Neutrophil (primary cell): ENCODE results near the gene KRT81.

ENCODE experiments used
- H3K27ac ChIP-seq: fragments of 200-600 bp; sonication (generic); 2 replicates; pipeline ENCODE4 v1.5.1; 2016; ENCODE audit warnings: mild to moderate bottlenecking, moderate library complexity
- H3K27me3 ChIP-seq: fragments of 200-600 bp; sonication (generic); 2 replicates; pipeline ENCODE4 v1.6.0; 2016; ENCODE audit warnings: mild to moderate bottlenecking
- H3K36me3 ChIP-seq: fragments of 200-600 bp; sonication (generic); 2 replicates; pipeline ENCODE4 v1.5.1; 2017
- H3K4me1 ChIP-seq, 2 experiments: fragments of 200-600 bp in 1 of 2; sonication (generic) in 1 of 2; 1 replicate in 1 of 2; 2 replicates in 1 of 2; pipeline versions ENCODE4 v1.5.1 to v1.6.1; 2013 to 2016; ENCODE audit warnings: low read depth in 1 of 2, low read length in 1 of 2, mild to moderate bottlenecking in 1 of 2, moderate library complexity in 1 of 2; ENCODE audit not compliant: control insufficient read depth in 1 of 2, insufficient read depth in 1 of 2
- H3K4me3 ChIP-seq, 2 experiments: fragments of 200-600 bp in 1 of 2; sonication (generic) in 1 of 2; 1 replicate in 1 of 2; 2 replicates in 1 of 2; pipeline ENCODE4 v1.5.1; 2013 to 2016; ENCODE audit warnings: low read depth in 1 of 2, low read length in 1 of 2, mild to moderate bottlenecking in 1 of 2, moderate library complexity in 1 of 2
- H3K9me3 ChIP-seq: fragments of 200-600 bp; sonication (generic); 2 replicates; pipeline ENCODE4 v1.5.1; 2016
- TF ChIP-seq, protein P1 (sequence below): fragments of 200-600 bp; sonication (generic); IDR thresholded peaks from 2 replicates; pipeline ENCODE4 v1.5.1; 2016; ENCODE audit warnings: antibody characterized with exemption

Gene KRT81

DNA sequence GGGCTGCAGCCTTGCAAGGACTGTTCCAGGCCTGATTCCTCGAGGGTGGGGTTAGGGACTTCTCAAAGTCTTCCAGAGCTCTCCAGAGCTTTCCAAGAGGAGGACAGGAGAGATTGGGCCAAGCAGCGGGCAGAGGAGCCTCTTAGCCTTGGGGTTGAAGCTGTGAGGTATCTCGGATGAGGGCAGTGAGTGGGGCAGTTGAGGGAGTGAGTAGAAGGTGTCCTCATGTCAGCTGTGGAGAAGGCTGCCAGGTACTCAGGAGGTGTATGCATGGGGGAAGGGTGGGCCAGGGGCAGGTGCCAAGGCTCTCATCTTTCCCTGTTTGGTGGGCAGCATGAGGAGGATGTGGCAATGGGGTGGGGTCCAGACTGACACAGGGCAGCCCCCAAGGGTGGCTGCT is 22.1 kb upstream of the KRT81 start:
- H3K4me3 ChIP-seq = no peak overlapping the region
- H3K36me3 ChIP-seq = no peaks in the 10 kb centered on the region
- no peaks in the 10 kb centered on the region for H3K9me3 ChIP-seq
- peaks cover 56% of the 10 kb centered on the region for H3K27me3 ChIP-seq
- TF ChIP-seq, protein P1, sequence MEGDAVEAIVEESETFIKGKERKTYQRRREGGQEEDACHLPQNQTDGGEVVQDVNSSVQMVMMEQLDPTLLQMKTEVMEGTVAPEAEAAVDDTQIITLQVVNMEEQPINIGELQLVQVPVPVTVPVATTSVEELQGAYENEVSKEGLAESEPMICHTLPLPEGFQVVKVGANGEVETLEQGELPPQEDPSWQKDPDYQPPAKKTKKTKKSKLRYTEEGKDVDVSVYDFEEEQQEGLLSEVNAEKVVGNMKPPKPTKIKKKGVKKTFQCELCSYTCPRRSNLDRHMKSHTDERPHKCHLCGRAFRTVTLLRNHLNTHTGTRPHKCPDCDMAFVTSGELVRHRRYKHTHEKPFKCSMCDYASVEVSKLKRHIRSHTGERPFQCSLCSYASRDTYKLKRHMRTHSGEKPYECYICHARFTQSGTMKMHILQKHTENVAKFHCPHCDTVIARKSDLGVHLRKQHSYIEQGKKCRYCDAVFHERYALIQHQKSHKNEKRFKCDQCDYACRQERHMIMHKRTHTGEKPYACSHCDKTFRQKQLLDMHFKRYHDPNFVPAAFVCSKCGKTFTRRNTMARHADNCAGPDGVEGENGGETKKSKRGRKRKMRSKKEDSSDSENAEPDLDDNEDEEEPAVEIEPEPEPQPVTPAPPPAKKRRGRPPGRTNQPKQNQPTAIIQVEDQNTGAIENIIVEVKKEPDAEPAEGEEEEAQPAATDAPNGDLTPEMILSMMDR = no peak
- no peaks in the 10 kb centered on the region for H3K4me1 ChIP-seq
- no peak overlapping the region for H3K27ac ChIP-seq

DNA sequence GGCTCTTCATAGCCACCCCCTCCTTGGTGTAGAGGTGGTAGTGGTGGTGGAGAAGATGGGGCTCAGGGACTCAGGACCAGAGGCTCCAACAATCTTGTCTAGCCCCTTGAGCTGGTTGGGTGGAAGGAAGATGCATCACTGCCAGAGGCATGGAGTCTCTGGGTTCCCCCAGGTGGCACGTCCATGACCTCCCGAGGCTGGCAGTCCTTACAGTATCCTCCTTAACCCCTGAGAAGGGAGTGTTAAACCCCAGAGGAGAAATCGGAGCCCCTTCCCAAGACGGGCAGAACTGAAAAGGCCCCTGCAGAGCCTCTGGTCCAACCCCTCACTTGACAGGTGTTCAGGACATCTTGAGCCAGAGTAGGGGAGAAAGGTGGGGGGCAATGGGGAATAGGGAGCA is 20.8 kb upstream of the KRT81 start:
- TF ChIP-seq, protein P1 = no peak

DNA sequence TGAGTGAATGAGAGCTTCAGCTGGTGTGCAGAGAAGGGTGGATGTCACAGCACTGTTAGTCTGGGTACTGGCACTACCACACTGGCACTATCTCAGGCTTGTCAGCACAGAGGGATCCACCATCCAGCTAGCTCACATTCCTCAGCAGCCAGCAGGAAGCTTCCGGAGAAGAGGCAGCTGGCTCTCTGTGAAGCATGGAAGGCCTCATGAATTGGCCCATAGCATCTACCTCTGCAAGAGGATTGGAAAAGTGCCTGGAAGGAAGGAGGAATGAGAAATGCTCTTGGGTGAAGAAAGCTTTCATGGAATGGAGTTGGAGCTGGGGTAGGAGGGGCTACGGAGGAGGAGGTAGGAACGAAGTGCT is 19.9 kb upstream of the KRT81 start:
- TF ChIP-seq, protein P1 = no peak

More for the DNA sequence above, 20.8 kb upstream of the KRT81 start:
- Histone ChIP-seq H3K27ac (no peak overlapping the region), H3K4me3 (no peak overlapping the region), H3K9me3 (no peaks in the 10 kb centered on the region), H3K27me3 (peaks cover 67% of the 10 kb centered on the region), H3K4me1 (no peaks in the 10 kb centered on the region), H3K36me3 (no peaks in the 10 kb centered on the region)

DNA sequence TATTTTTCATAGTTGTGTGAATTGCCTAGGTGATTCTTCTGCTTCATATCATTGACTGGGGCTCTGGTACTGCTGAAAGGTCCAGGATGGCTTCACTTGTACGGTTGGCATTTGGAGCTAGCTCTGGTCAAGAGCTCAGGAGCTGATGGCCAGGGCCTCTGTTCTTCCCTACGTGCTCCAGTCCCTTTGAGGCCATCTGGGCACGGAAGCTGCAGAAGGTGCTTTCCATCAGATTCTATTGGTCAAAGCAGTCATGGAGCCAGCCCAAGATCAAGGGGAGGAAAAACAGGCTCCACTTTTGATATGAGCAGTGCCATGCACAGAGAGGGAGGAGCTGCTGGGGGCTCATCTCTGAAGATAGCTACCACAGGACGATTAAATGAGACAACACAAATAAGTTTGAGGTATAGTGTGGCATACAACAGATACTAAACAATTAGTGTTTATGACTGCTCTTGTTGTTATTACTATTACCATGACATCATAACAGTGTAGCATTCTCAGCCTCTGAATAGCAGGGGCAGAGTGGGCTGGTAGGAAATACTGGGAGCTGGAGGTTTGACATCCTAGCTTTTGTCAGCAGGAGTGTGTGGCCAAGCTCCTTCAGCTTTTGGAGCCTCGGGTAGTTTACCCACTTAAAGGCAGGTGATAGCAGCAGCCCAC is 19.4 kb upstream of the KRT81 start:
- no peak overlapping the region for H3K4me3 ChIP-seq

More for the DNA sequence above, 19.9 kb upstream of the KRT81 start:
- peaks cover 75% of the 10 kb centered on the region for H3K27me3 ChIP-seq
- no peak overlapping the region for H3K27ac ChIP-seq
- H3K4me3 ChIP-seq = no peak overlapping the region
- no peaks in the 10 kb centered on the region for H3K36me3 ChIP-seq
- H3K9me3 ChIP-seq = no peaks in the 10 kb centered on the region
- H3K4me1 ChIP-seq = no peaks in the 10 kb centered on the region

DNA sequence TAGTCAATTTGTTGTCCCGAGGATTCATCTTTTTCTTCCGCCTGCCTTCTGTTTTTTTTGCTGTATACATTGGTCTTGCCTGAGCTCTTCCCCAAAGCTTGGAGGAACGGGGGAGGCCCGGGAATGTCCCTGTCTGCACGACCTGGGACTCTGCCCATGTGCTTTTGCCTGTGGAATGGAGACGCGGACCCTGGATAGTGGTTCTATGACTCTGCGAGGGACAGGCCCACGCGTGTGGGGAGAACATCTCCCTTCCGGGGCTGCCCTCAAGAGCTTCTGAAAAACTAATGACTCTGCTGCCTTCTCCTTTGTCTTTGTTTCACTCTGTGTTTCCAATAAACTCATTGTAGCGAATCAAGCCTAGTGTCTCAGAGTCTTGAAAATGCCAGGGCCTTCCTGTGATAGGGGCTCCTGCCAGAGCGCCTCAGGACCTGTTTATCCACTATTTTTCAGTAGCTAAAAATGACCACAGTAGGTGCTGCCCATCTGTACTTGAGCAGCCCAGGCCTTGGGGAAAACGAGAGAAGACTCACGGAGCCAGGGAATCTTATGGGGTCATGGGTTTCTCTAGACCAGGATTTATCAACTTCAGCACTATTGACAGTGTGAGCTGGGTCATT is 17.6 kb upstream of the KRT81 start:
- H3K36me3 ChIP-seq = no peaks in the 10 kb centered on the region
- peaks cover 88% of the 10 kb centered on the region for H3K27me3 ChIP-seq
- TF ChIP-seq, protein P1 = no peak
- H3K9me3 ChIP-seq = no peaks in the 10 kb centered on the region
- no peak overlapping the region for H3K27ac ChIP-seq
- H3K4me1 ChIP-seq = no peaks in the 10 kb centered on the region
- no peak overlapping the region for H3K4me3 ChIP-seq

More for the DNA sequence above, 19.4 kb upstream of the KRT81 start:
- H3K27me3 ChIP-seq = peaks cover 80% of the 10 kb centered on the region
- no peak overlapping the region for H3K27ac ChIP-seq
- TF ChIP-seq, protein P1 = no peak
- H3K36me3 ChIP-seq = no peaks in the 10 kb centered on the region
- no peaks in the 10 kb centered on the region for H3K4me1 ChIP-seq
- H3K9me3 ChIP-seq = no peaks in the 10 kb centered on the region
